B cell (primary cell): ENCODE measurements around the gene NAP1L5. TPM values are rescaled to one million over a fixed set of nuclear protein-coding genes. Genes with fewer than 3 reads are reported as not detected.

Experiments used
- ATAC-seq: fragments of 200-7000 bp; cut with Tn5 transposase; one replicate; pipeline ENCODE4 v1.10.0; 2021; ENCODE audit warnings: low read depth, mild to moderate bottlenecking, moderate number of reproducible peaks, moderate library complexity
- CTCF ChIA-PET: fragments of 350-600 bp; sonication (Branson Sonifier 250); formaldehyde crosslinking; loops from one replicate; lab custom pipeline; 2021; ENCODE audit warnings: antibody characterized with exemption, inconsistent platforms; lab: Charles Lee
- POLR2A ChIA-PET: fragments of 350-600 bp; sonication (Branson Sonifier 250); formaldehyde crosslinking; loops from one replicate; lab custom pipeline; 2021; ENCODE audit warnings: antibody characterized with exemption; lab: Charles Lee
- DNase-seq: peaks from one replicate; pipeline ENCODE4 v3.0.0; 2013
- H2AFZ ChIP-seq: 2 replicates; pipeline ENCODE4 v1.6.1; 2012; ENCODE audit warnings: mild to moderate bottlenecking, low read depth, low read length; ENCODE audit not compliant: insufficient read depth, poor library complexity, severe bottlenecking
- H3K27ac ChIP-seq, 2 donors: 1 replicate in 1 of 2; 2 replicates in 1 of 2; pipeline ENCODE4 v1.5.1; 2012 to 2013; ENCODE audit warnings: low read length in 2 of 2, mild to moderate bottlenecking in 2 of 2, moderate library complexity in 1 of 2
- H3K27me3 ChIP-seq, 4 experiments: fragments of 200-600 bp in 1 of 4; sonication (generic) in 1 of 4; replicated peaks in 1 of 4; 1 replicate in 2 of 4; 2 replicates in 2 of 4; pipeline versions ENCODE4 v1.6.1 to v1.7.0; 2013 to 2016; ENCODE audit warnings: low read length in 3 of 4, mild to moderate bottlenecking in 2 of 4, mixed read lengths in 1 of 4, moderate library complexity in 1 of 4; ENCODE audit not compliant: insufficient read depth in 4 of 4, control insufficient read depth in 3 of 4; ENCODE audit errors: control extremely low read depth in 1 of 4
- H3K36me3 ChIP-seq, 2 experiments: replicated peaks in 1 of 2; 1 replicate in 1 of 2; 2 replicates in 1 of 2; pipeline versions ENCODE4 v1.6.1 to v1.7.1; 2013; ENCODE audit warnings: low read length in 1 of 2; ENCODE audit not compliant: insufficient read depth in 2 of 2, control insufficient read depth in 1 of 2; ENCODE audit errors: control extremely low read depth in 1 of 2, extremely low read depth in 1 of 2
- H3K4me1 ChIP-seq, 2 donors: fragments of 200-600 bp in 1 of 2; sonication (generic) in 1 of 2; 1 replicate in 1 of 2; 2 replicates in 1 of 2; pipeline versions ENCODE4 v1.5.1 to v1.6.1; 2013 to 2017; ENCODE audit warnings: low read length in 2 of 2; ENCODE audit not compliant: control insufficient read depth in 2 of 2, insufficient read depth in 2 of 2
- H3K4me2 ChIP-seq: replicated peaks from 2 replicates; pipeline ENCODE3; 2012; ENCODE audit warnings: mild to moderate bottlenecking, low read depth, low read length; ENCODE audit not compliant: poor library complexity, severe bottlenecking
- H3K4me3 ChIP-seq, 5 experiments: fragments of 200-600 bp in 1 of 5; sonication (generic) in 1 of 5; 1 replicate in 3 of 5; 2 replicates in 2 of 5; pipeline versions ENCODE4 v1.5.1 to v1.7.0; 2011 to 2016; ENCODE audit warnings: low read length in 4 of 5, mild to moderate bottlenecking in 4 of 5, low read depth in 2 of 5, control low read depth in 1 of 5, moderate library complexity in 1 of 5; ENCODE audit not compliant: insufficient read depth in 1 of 5; ENCODE audit errors: control extremely low read depth in 1 of 5, extremely low read depth in 1 of 5
- H3K79me2 ChIP-seq: fragments of 200-600 bp; sonication (generic); one replicate; pipeline ENCODE4 v1.6.0; 2016; ENCODE audit warnings: low read length; ENCODE audit not compliant: control insufficient read depth, insufficient read depth
- H3K9ac ChIP-seq: fragments of 200-600 bp; sonication (generic); 2 replicates; pipeline ENCODE4 v1.6.1; 2017; ENCODE audit warnings: mild to moderate bottlenecking, low read length, moderate library complexity
- H3K9me3 ChIP-seq, 3 donors: one replicate each; pipeline versions ENCODE4 v1.6.1 to v1.7.1; 2013; ENCODE audit warnings: low read length in 2 of 3; ENCODE audit not compliant: control insufficient read depth in 2 of 3, insufficient read depth in 1 of 3; ENCODE audit errors: control extremely low read depth in 1 of 3
- H4K20me1 ChIP-seq: 2 replicates; pipeline ENCODE4 v1.6.0; 2012; ENCODE audit warnings: mild to moderate bottlenecking, low read length; ENCODE audit not compliant: insufficient read depth, control insufficient read depth, poor library complexity, severe bottlenecking
- H3K27ac Mint-ChIP-seq: one replicate; pipeline ENCODE4 v1.8.0; 2021; ENCODE audit warnings: mixed read lengths
- H3K27me3 Mint-ChIP-seq: one replicate; pipeline ENCODE4 v1.8.0; 2021; ENCODE audit warnings: mixed read lengths
- H3K4me1 Mint-ChIP-seq: one replicate; pipeline ENCODE4 v1.8.0; 2021; ENCODE audit warnings: mixed read lengths
- H3K4me3 Mint-ChIP-seq: one replicate; pipeline ENCODE4 v1.8.0; 2021; ENCODE audit warnings: mixed read lengths
- H3K9me3 Mint-ChIP-seq: one replicate; pipeline ENCODE4 v1.8.0; 2022; ENCODE audit warnings: mixed read lengths; ENCODE audit not compliant: insufficient read depth
- CTCF ChIP-seq: fragments of 200-600 bp; IDR thresholded peaks from one replicate; pipeline ENCODE4 v1.8.0; 2022; ENCODE audit warnings: antibody characterized with exemption, mild to moderate bottlenecking
- EZH2 ChIP-seq: IDR thresholded peaks from 2 replicates; pipeline ENCODE4 v1.6.1; 2012; ENCODE audit warnings: borderline replicate concordance, low read depth, mild to moderate bottlenecking, moderate library complexity, low read length; ENCODE audit not compliant: insufficient read depth, poor library complexity, severe bottlenecking
- WGBS: methylation state at CpG from one replicate; pipeline ENCODE4 v1.1.5; 2013; ENCODE audit warnings: missing lambda C conversion rate; ENCODE audit not compliant: insufficient coverage; 5-methylcytosine and 5-hydroxymethylcytosine counted together
- intact Hi-C: fragments of 100-400 bp; cut with micrococcal nuclease; formaldehyde crosslinking; loops from one replicate; pipeline ENCODE4 v1.10.0; 2022
- polyA plus RNA-seq: library from polyadenylated mRNA; depleted of rRNA; stranded (reverse); fragments of >200 nt; gene quantifications from 2 replicates; pipeline ENCODE4 v1.2.3, GENCODE V29; 2012
- total RNA-seq, 2 donors: library from RNA; stranded (reverse); fragments of 120-200 nt in 1 of 2; gene quantifications; 1 replicate in 1 of 2; 2 replicates in 1 of 2; pipeline versions ENCODE4 v1.2.3 to v1.2.4, GENCODE V29; 2013 to 2022

The NAP1L5 gene
- total and polyA plus RNA-seq, 2 donors (not counting 1 experiment from before 2014, with no cell fraction given), result 1.5 to 1.7 TPM

- POLR2A ChIA-PET, result no interaction called here
- no peak overlapping the region for H3K4me3 Mint-ChIP-seq
Observed at GRCh38 chr4:88672987-88673386, 24.6 kb downstream of the NAP1L5 start.

GRCh38 chr4:88661739-88662138, 35.9 kb downstream of the NAP1L5 start:
- Histone ChIP-seq H3K9me3 (no peaks in the 10 kb centered on the region), H3K79me2 (no peaks in the 10 kb centered on the region), H2AFZ (no peak overlapping the region), H3K4me3 (no peak overlapping the region), H3K36me3 (peaks cover 2 to 61% of the 10 kb centered on the region in 2 experiments), H4K20me1 (no peaks in the 10 kb centered on the region), H3K9ac (no peak overlapping the region), H3K4me1 (no peaks in the 10 kb centered on the region), H3K27ac (no peak overlapping the region), H3K27me3 (no peaks in the 10 kb centered on the region), H3K4me2 (no peak overlapping the region)
- no peak for TF ChIP-seq CTCF
- no peak for TF ChIP-seq EZH2
- intact Hi-C loops, result no loop called here
- DNase-seq (no peak), ATAC-seq (no peak)
- H3K27ac Mint-ChIP-seq, result no peak overlapping the region
- WGBS, result 100% methylated on average over 1 of the region's 2 CpGs
- H3K4me3 Mint-ChIP-seq, result no peak overlapping the region
- no peaks in the 10 kb centered on the region for H3K27me3 Mint-ChIP-seq
- no peaks in the 10 kb centered on the region for H3K4me1 Mint-ChIP-seq
- ChIA-PET CTCF (interaction anchor here (1.2 to 3.8 kb wide), 2 partner anchors 122 to 137 kb away, joined by 3 to 14 read pairs; no protein-coding TSS in a partner anchor), POLR2A (no interaction called here)
- H3K9me3 Mint-ChIP-seq, result no peaks in the 10 kb centered on the region

More at GRCh38 chr4:88672987-88673386, 24.6 kb downstream of the NAP1L5 start:
- Histone ChIP-seq H4K20me1 (peaks cover 3% of the 10 kb centered on the region), H3K9me3 (no peaks in the 10 kb centered on the region), H3K4me3 (no peak overlapping the region), H3K36me3 (peaks cover 6 to 52% of the 10 kb centered on the region in 2 experiments), H3K4me1 (no peaks in the 10 kb centered on the region), H3K27me3 (no peaks in the 10 kb centered on the region), H2AFZ (no peak overlapping the region), H3K27ac (no peak overlapping the region), H3K9ac (no peak overlapping the region), H3K79me2 (no peaks in the 10 kb centered on the region), H3K4me2 (no peak overlapping the region)
- 52% methylated on average over 3 of the region's 5 CpGs for WGBS
- Mint-ChIP-seq H3K27ac (no peak overlapping the region), H3K27me3 (no peaks in the 10 kb centered on the region), H3K9me3 (no peaks in the 10 kb centered on the region), H3K4me1 (no peaks in the 10 kb centered on the region)
- DNase-seq, result peak; percentile 5
- no peak for ATAC-seq
- intact Hi-C loops, result loop anchor here (5.0 kb wide), 1 partner anchor 349 kb away; no protein-coding TSS in a partner anchor
- TF ChIP-seq EZH2, result no peak
- peak; percentile 35 for TF ChIP-seq CTCF
- CTCF ChIA-PET, result interaction anchor here (0.8 to 2.1 kb wide), 3 partner anchors 59 to 350 kb away, joined by 3 to 10 read pairs (median 3); no protein-coding TSS in a partner anchor
